Medulla oblongata (tissue), 1 donor: ENCODE results near the gene RGPD8.

Experiments used
- DNase-seq: peaks from one replicate; pipeline ENCODE4 v3.0.0-alpha.2; 2015; ENCODE audit errors: extremely low spot score

RGPD8 gene

GRCh38 chr2:112335600-112335999, 97.8 kb downstream of the RGPD8 start:
- DNase-seq, result no peak

GRCh38 chr2:112332123-112332696, 101.2 kb downstream of the RGPD8 start:
- DNase-seq, result no peak

GRCh38 chr2:112322919-112323318, 110.5 kb downstream of the RGPD8 start:
- no peak for DNase-seq

- DNase-seq, result no peak
Measured at GRCh38 chr2:112321375-112322320, 111.8 kb downstream of the RGPD8 start.
